Measurements from ENCODE around the gene TAOK2. TPM values are rescaled to one million over a fixed set of nuclear protein-coding genes. Genes with fewer than 3 reads are reported as not detected.
"Not testable (repeated sequence)": the region's sequence is repeated elsewhere in the genome, so short reads cannot be mapped to it uniquely, and the experiment has no call there.

TAOK2 gene
- polyA plus RNA-seq, 1 donor, result 33.1 TPM

GRCh38 chr16:30023586-30023985 lies 49.9 kb downstream of the TAOK2 start:
- DNase-seq (ENCODE audit: low read depth), result no peak

- no peak for DNase-seq (ENCODE audit: low read depth)
Observed at GRCh38 chr16:30024451-30024850, 50.8 kb downstream of the TAOK2 start.

GRCh38 chr16:30025156-30025555 lies 51.5 kb downstream of the TAOK2 start:
- no peak for DNase-seq (ENCODE audit: low read depth)

- DNase-seq (ENCODE audit: low read depth), result no peak
Observed at GRCh38 chr16:30025574-30025973, 51.9 kb downstream of the TAOK2 start.

GRCh38 chr16:30026449-30026848 lies 52.8 kb downstream of the TAOK2 start:
- no peak for DNase-seq (ENCODE audit: low read depth)

- DNase-seq (ENCODE audit: low read depth), result no peak
Observed at GRCh38 chr16:30027588-30028437, 54.1 kb downstream of the TAOK2 start.

GRCh38 chr16:30028438-30029076 lies 54.9 kb downstream of the TAOK2 start:
- DNase-seq (ENCODE audit: low read depth), result no peak

GRCh38 chr16:30030011-30030685 lies 56.5 kb downstream of the TAOK2 start:
- no peak for DNase-seq (ENCODE audit: low read depth)

GRCh38 chr16:30030841-30031413 lies 57.3 kb downstream of the TAOK2 start, which contains the start of gene TLCD3B:
TSS of gene TLCD3B (minus strand) at chr16:30031271. CDS start at chr16:30030527, 744 bp downstream.
- DNase-seq (ENCODE audit: low read depth), result no peak

GRCh38 chr16:30031477-30031918 lies 57.8 kb downstream of the TAOK2 start:
- no peak for DNase-seq (ENCODE audit: low read depth)

GRCh38 chr16:30032083-30032819 lies 58.6 kb downstream of the TAOK2 start:
- DNase-seq (ENCODE audit: low read depth), result no peak

GRCh38 chr16:30033270-30033669 lies 59.6 kb downstream of the TAOK2 start:
- DNase-seq (ENCODE audit: low read depth), result no peak

- DNase-seq (ENCODE audit: low read depth), result no peak
Observed at GRCh38 chr16:30040221-30040620, 66.6 kb downstream of the TAOK2 start.

- not testable (repeated sequence) for DNase-seq (ENCODE audit: low read depth)
Observed at GRCh38 chr16:30040690-30041089, 67.0 kb downstream of the TAOK2 start.

- no peak for DNase-seq (ENCODE audit: low read depth)
Observed at GRCh38 chr16:30041841-30042240, 68.2 kb downstream of the TAOK2 start.

Other genes with a start within 250 kb of the TAOK2 start
- 0.40 TPM for gene C16orf54, start 227.9 kb upstream of the TAOK2 start, polyA plus RNA-seq (ENCODE audit: insufficient read length)
- not detected for gene ZG16, start 195.6 kb upstream of the TAOK2 start, polyA plus RNA-seq (ENCODE audit: insufficient read length)
- gene KIF22, start 183.1 kb upstream of the TAOK2 start, polyA plus RNA-seq (ENCODE audit: insufficient read length), result 24.9 TPM
- 228 TPM for gene MAZ, start 167.3 kb upstream of the TAOK2 start, polyA plus RNA-seq (ENCODE audit: insufficient read length)
- gene PRRT2, start 161.7 kb upstream of the TAOK2 start, polyA plus RNA-seq (ENCODE audit: insufficient read length), result 14.4 TPM
- 28.4 TPM for gene PAGR1, start 157.7 kb upstream of the TAOK2 start, polyA plus RNA-seq (ENCODE audit: insufficient read length)
- gene MVP, start 153.4 kb upstream of the TAOK2 start, polyA plus RNA-seq (ENCODE audit: insufficient read length), result 17.9 TPM
- gene CDIPT, start 110.6 kb upstream of the TAOK2 start, polyA plus RNA-seq (ENCODE audit: insufficient read length), result 37.7 TPM
- 2.5 TPM for gene SEZ6L2, start 74.3 kb upstream of the TAOK2 start, polyA plus RNA-seq (ENCODE audit: insufficient read length)
- 0.29 TPM for gene ASPHD1, start 73.4 kb upstream of the TAOK2 start, polyA plus RNA-seq (ENCODE audit: insufficient read length)
- 11.7 TPM for gene KCTD13, start 47.6 kb upstream of the TAOK2 start, polyA plus RNA-seq (ENCODE audit: insufficient read length)
- 62.2 TPM for gene TMEM219, start 11.8 kb upstream of the TAOK2 start, polyA plus RNA-seq (ENCODE audit: insufficient read length)
- 13.3 TPM for gene HIRIP3, start 21.7 kb downstream of the TAOK2 start, polyA plus RNA-seq (ENCODE audit: insufficient read length)
- gene INO80E, start 22.4 kb downstream of the TAOK2 start, polyA plus RNA-seq (ENCODE audit: insufficient read length), result 33.9 TPM
- 0.61 TPM for gene DOC2A, start 37.2 kb downstream of the TAOK2 start, polyA plus RNA-seq (ENCODE audit: insufficient read length)
- gene C16orf92, start 49.3 kb downstream of the TAOK2 start, polyA plus RNA-seq (ENCODE audit: insufficient read length), result not detected
- gene TLCD3B, start 57.4 kb downstream of the TAOK2 start, polyA plus RNA-seq (ENCODE audit: insufficient read length), result 1.3 TPM
- 2,367 TPM for gene ALDOA, start 91.9 kb downstream of the TAOK2 start, polyA plus RNA-seq (ENCODE audit: insufficient read length)
- 61.8 TPM for gene PPP4C, start 102.1 kb downstream of the TAOK2 start, polyA plus RNA-seq (ENCODE audit: insufficient read length)
- gene TBX6, start 118.1 kb downstream of the TAOK2 start, polyA plus RNA-seq (ENCODE audit: insufficient read length), result 0.77 TPM
- gene YPEL3, start 122.3 kb downstream of the TAOK2 start, polyA plus RNA-seq (ENCODE audit: insufficient read length), result 29.3 TPM
- gene GDPD3, start 139.7 kb downstream of the TAOK2 start, polyA plus RNA-seq (ENCODE audit: insufficient read length), result 5.4 TPM
- 39.6 TPM for gene MAPK3, start 149.4 kb downstream of the TAOK2 start, polyA plus RNA-seq (ENCODE audit: insufficient read length)
- 13.1 TPM for gene CORO1A, start 209.7 kb downstream of the TAOK2 start, polyA plus RNA-seq (ENCODE audit: insufficient read length)
- 23.9 TPM for gene BOLA2B, start 219.8 kb downstream of the TAOK2 start, polyA plus RNA-seq (ENCODE audit: insufficient read length)
- gene SLX1A, start 220.0 kb downstream of the TAOK2 start, polyA plus RNA-seq (ENCODE audit: insufficient read length), result 19.1 TPM
- gene SULT1A3, start 225.4 kb downstream of the TAOK2 start, polyA plus RNA-seq (ENCODE audit: insufficient read length), result 1.8 TPM

Data from forelimb muscle (tissue), 1 donor.